Measurements from ENCODE around the gene ARHGAP22.
A peak's percentile ranks its signal among the peaks of the same experiment; 100 is the strongest.
"Not testable (repeated sequence)": the region's sequence is repeated elsewhere in the genome, so short reads cannot be mapped to it uniquely, and the experiment has no call there.

Gene ARHGAP22

GRCh38 chr10:48604991-48605508 lies at the start of gene ARHGAP22:
Gene ARHGAP22, minus strand, starts transcription at chr10:48605073. Its CDS starts 277 bp downstream, at chr10:48604796.
- DNase-seq (ENCODE audit: low spot score) = peak; percentile 71

GRCh38 chr10:48653944-48654698 lies 49.2 kb upstream of the ARHGAP22 start:
- DNase-seq (ENCODE audit: low spot score) = no peak

- no peak for DNase-seq (ENCODE audit: low spot score)
Observed at GRCh38 chr10:48653347-48653746, 48.5 kb upstream of the ARHGAP22 start.

- DNase-seq (ENCODE audit: low spot score) = no peak
Observed at GRCh38 chr10:48652344-48652743, 47.5 kb upstream of the ARHGAP22 start.

- DNase-seq (ENCODE audit: low spot score) = no peak
Observed at GRCh38 chr10:48651839-48652238, 47.0 kb upstream of the ARHGAP22 start.

- no peak for DNase-seq (ENCODE audit: low spot score)
Observed at GRCh38 chr10:48651293-48651692, 46.4 kb upstream of the ARHGAP22 start.

GRCh38 chr10:48649349-48649944 lies 44.6 kb upstream of the ARHGAP22 start:
- no peak for DNase-seq (ENCODE audit: low spot score)

- DNase-seq (ENCODE audit: low spot score) = no peak
Observed at GRCh38 chr10:48648172-48648942, 43.5 kb upstream of the ARHGAP22 start.

- not testable (repeated sequence) for DNase-seq (ENCODE audit: low spot score)
Observed at GRCh38 chr10:48647073-48647472, 42.2 kb upstream of the ARHGAP22 start.

- DNase-seq (ENCODE audit: low spot score) = no peak
Observed at GRCh38 chr10:48645600-48645999, 40.7 kb upstream of the ARHGAP22 start.

- not testable (repeated sequence) for DNase-seq (ENCODE audit: low spot score)
Observed at GRCh38 chr10:48641099-48641690, 36.3 kb upstream of the ARHGAP22 start.

- no peak for DNase-seq (ENCODE audit: low spot score)
Observed at GRCh38 chr10:48640326-48640725, 35.5 kb upstream of the ARHGAP22 start.

- no peak for DNase-seq (ENCODE audit: low spot score)
Observed at GRCh38 chr10:48639632-48640031, 34.8 kb upstream of the ARHGAP22 start.

GRCh38 chr10:48638739-48639527 lies 34.1 kb upstream of the ARHGAP22 start:
- no peak for DNase-seq (ENCODE audit: low spot score)

- DNase-seq (ENCODE audit: low spot score) = no peak
Observed at GRCh38 chr10:48638158-48638557, 33.3 kb upstream of the ARHGAP22 start.

- DNase-seq (ENCODE audit: low spot score) = no peak
Observed at GRCh38 chr10:48636901-48637300, 32.0 kb upstream of the ARHGAP22 start.

GRCh38 chr10:48636231-48636630 lies 31.4 kb upstream of the ARHGAP22 start:
- DNase-seq (ENCODE audit: low spot score) = no peak

- no peak for DNase-seq (ENCODE audit: low spot score)
Observed at GRCh38 chr10:48634984-48635557, 30.2 kb upstream of the ARHGAP22 start.

- DNase-seq (ENCODE audit: low spot score) = peak; percentile 59
Observed at GRCh38 chr10:48634198-48634983, 29.5 kb upstream of the ARHGAP22 start.

Measured in kidney tubule cell (primary cell).